GM04503 (cell line): ENCODE data around the gene CDHR5.

ENCODE experiments used
- DNase-seq: peaks from one replicate; pipeline ENCODE4 v3.0.0-alpha.2; 2012; ENCODE audit warnings: low read depth

Gene CDHR5

GRCh38 chr11:645536-645935 is 20.8 kb upstream of the CDHR5 start:
- no peak for DNase-seq

- DNase-seq: no peak
Observed at GRCh38 chr11:643849-644738, 19.3 kb upstream of the CDHR5 start.

GRCh38 chr11:643366-643765 is 18.6 kb upstream of the CDHR5 start:
- DNase-seq: no peak

GRCh38 chr11:641806-642370 is 17.1 kb upstream of the CDHR5 start:
- no peak for DNase-seq

GRCh38 chr11:640021-640706 is 15.4 kb upstream of the CDHR5 start:
- DNase-seq: no peak

GRCh38 chr11:639332-639955 is 14.7 kb upstream of the CDHR5 start:
- no peak for DNase-seq

- DNase-seq: no peak
Observed at GRCh38 chr11:638631-639331, 14.0 kb upstream of the CDHR5 start.

- DNase-seq: no peak
Observed at GRCh38 chr11:637593-638521, 13.1 kb upstream of the CDHR5 start.

GRCh38 chr11:637333-637592 is 12.5 kb upstream of the CDHR5 start:
- no peak for DNase-seq

GRCh38 chr11:636511-637332 is 12.0 kb upstream of the CDHR5 start, which contains the start of gene DRD4:
TSS of gene DRD4 (plus strand) at chr11:637269. CDS start at chr11:637305, 36 bp downstream.
- DNase-seq: no peak

GRCh38 chr11:635945-636510 is 11.3 kb upstream of the CDHR5 start:
- DNase-seq: no peak

- DNase-seq: no peak
Observed at GRCh38 chr11:630871-631270, 6.1 kb upstream of the CDHR5 start.

- DNase-seq: no peak
Observed at GRCh38 chr11:629237-629583, 4.5 kb upstream of the CDHR5 start.

- DNase-seq: no peak
Observed at GRCh38 chr11:628056-628455, 3.3 kb upstream of the CDHR5 start.

- no peak for DNase-seq
Observed at GRCh38 chr11:627308-627576, 2.5 kb upstream of the CDHR5 start.

- no peak for DNase-seq
Observed at GRCh38 chr11:626475-627307, 1.9 kb upstream of the CDHR5 start, which contains the start of gene SCT. TSS of gene SCT (minus strand) at chr11:627181. CDS start at chr11:627143, 38 bp downstream.

- DNase-seq: no peak
Observed at GRCh38 chr11:625636-626268, 997 bp upstream of the CDHR5 start.

- no peak for DNase-seq
Observed at GRCh38 chr11:623999-624704, 603 bp downstream of the CDHR5 start.
